K562 (cell line): ENCODE data around the gene FNBP1.

ENCODE experiments used
- RBM22 ChIP-seq: fragments of 200-400 bp; formaldehyde crosslinking; IDR thresholded peaks from 2 replicates; pipeline ENCODE4 v1.6.1; 2018; ENCODE audit warnings: low read length, low read depth; ENCODE audit not compliant: poor library complexity, severe bottlenecking
- TF ChIP-seq, protein P1 (sequence below): sonication (generic); formaldehyde crosslinking; IDR thresholded peaks from 2 replicates; pipeline ENCODE4 v1.8.0; 2023; ENCODE audit warnings: mild to moderate bottlenecking, missing genetic modification reagents
- TF ChIP-seq, protein P2 (sequence below): fragments of 450-650 bp; IDR thresholded peaks from 2 replicates; pipeline ENCODE4 v1.6.1; 2016; ENCODE audit warnings: antibody characterized with exemption
- TF ChIP-seq, protein P3 (sequence below), 3 experiments: IDR thresholded peaks in 2 of 3; conservative IDR thresholded peaks in 1 of 3; 2 replicates each; pipeline ENCODE4 v1.5.1; 2011 to 2012; ENCODE audit warnings: low read length in 3 of 3, mild to moderate bottlenecking in 3 of 3, control low read depth in 2 of 3, improper control_type of control experiment in 1 of 3, inconsistent platforms in 1 of 3, low read depth in 1 of 3, mixed read lengths in 1 of 3, moderate library complexity in 1 of 3; ENCODE audit not compliant: insufficient read depth in 2 of 3

DNA sequence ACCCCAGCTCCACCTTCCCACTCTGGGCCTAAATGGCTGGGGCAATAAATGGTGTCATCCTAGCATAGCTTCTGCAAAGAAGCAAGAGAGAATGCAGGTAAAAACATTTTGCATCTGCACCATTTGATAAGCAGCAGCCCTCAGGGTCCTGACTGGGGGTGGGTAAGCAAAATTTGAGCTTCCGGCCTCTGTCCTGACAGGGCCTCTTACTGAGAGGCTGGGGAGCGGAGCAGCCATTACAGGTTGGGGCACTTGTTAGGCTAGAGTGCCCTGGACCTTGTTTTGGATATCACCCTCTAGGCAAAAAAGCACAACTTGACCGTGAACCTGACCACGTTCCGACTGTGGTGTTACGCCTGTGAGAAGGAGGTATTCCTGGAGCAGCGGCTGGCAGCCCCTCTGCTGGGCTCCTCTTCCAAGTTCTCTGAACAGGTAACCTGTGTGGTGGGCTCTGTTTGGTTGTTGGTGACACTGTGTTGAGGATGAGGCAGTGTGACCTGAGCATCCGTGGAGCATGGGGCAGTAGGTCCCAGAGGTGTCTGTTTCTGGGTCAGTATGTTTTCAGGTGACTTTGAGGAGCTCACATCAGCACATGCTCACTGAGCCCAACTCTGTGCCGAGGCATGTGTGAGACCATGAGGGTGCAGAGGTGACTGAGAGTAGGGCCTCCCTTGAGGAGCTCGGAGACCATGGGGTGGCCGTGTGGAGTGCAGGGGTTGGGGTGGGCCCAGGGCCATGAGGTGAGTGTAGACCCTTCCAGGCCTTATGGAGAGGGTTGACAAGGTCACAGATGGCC, 184.6 kb downstream of the FNBP1 start:
- TF ChIP-seq, protein P1, sequence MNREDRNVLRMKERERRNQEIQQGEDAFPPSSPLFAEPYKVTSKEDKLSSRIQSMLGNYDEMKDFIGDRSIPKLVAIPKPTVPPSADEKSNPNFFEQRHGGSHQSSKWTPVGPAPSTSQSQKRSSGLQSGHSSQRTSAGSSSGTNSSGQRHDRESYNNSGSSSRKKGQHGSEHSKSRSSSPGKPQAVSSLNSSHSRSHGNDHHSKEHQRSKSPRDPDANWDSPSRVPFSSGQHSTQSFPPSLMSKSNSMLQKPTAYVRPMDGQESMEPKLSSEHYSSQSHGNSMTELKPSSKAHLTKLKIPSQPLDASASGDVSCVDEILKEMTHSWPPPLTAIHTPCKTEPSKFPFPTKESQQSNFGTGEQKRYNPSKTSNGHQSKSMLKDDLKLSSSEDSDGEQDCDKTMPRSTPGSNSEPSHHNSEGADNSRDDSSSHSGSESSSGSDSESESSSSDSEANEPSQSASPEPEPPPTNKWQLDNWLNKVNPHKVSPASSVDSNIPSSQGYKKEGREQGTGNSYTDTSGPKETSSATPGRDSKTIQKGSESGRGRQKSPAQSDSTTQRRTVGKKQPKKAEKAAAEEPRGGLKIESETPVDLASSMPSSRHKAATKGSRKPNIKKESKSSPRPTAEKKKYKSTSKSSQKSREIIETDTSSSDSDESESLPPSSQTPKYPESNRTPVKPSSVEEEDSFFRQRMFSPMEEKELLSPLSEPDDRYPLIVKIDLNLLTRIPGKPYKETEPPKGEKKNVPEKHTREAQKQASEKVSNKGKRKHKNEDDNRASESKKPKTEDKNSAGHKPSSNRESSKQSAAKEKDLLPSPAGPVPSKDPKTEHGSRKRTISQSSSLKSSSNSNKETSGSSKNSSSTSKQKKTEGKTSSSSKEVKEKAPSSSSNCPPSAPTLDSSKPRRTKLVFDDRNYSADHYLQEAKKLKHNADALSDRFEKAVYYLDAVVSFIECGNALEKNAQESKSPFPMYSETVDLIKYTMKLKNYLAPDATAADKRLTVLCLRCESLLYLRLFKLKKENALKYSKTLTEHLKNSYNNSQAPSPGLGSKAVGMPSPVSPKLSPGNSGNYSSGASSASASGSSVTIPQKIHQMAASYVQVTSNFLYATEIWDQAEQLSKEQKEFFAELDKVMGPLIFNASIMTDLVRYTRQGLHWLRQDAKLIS (CRISPR knock-in tag) = no peak
- TF ChIP-seq RBM22 = no peak
- TF ChIP-seq, protein P2, sequence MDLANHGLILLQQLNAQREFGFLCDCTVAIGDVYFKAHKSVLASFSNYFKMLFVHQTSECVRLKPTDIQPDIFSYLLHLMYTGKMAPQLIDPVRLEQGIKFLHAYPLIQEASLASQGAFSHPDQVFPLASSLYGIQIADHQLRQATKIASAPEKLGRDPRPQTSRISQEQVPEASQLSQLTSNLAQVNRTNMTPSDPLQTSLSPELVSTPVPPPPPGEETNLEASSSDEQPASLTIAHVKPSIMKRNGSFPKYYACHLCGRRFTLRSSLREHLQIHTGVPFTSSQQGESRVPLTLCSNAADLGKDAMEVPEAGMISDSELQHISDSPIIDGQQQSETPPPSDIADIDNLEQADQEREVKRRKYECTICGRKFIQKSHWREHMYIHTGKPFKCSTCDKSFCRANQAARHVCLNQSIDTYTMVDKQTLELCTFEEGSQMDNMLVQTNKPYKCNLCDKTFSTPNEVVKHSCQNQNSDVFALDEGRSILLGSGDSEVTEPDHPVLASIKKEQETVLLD = no peak
- TF ChIP-seq, protein P3, sequence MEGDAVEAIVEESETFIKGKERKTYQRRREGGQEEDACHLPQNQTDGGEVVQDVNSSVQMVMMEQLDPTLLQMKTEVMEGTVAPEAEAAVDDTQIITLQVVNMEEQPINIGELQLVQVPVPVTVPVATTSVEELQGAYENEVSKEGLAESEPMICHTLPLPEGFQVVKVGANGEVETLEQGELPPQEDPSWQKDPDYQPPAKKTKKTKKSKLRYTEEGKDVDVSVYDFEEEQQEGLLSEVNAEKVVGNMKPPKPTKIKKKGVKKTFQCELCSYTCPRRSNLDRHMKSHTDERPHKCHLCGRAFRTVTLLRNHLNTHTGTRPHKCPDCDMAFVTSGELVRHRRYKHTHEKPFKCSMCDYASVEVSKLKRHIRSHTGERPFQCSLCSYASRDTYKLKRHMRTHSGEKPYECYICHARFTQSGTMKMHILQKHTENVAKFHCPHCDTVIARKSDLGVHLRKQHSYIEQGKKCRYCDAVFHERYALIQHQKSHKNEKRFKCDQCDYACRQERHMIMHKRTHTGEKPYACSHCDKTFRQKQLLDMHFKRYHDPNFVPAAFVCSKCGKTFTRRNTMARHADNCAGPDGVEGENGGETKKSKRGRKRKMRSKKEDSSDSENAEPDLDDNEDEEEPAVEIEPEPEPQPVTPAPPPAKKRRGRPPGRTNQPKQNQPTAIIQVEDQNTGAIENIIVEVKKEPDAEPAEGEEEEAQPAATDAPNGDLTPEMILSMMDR (IDR thresholded peaks at IDR 0.05 in 2 of 3, conservative IDR thresholded peaks at IDR 0.05 in 1 of 3; ENCODE audit: insufficient read depth in 2 of 3, low read depth in 1 of 3, low read length in 3 of 3) = no peak
